HFFc6 (cell line): ENCODE data around the gene CTNNA2. TPM values are rescaled to one million over a fixed set of nuclear protein-coding genes. Genes with fewer than 3 reads are reported as not detected.

Experiments used
- DNase-seq: peaks from one replicate; pipeline ENCODE4 v3.0.0-alpha.2; 2018
- H3K27ac Mint-ChIP-seq: 2 replicates; pipeline ENCODE4 v1.8.0; 2020; ENCODE audit warnings: mild to moderate bottlenecking, mixed read lengths
- H3K27me3 Mint-ChIP-seq: 2 replicates; pipeline ENCODE4 v1.8.0; 2021; ENCODE audit warnings: mild to moderate bottlenecking, moderate library complexity, mixed read lengths; ENCODE audit not compliant: insufficient read depth
- H3K36me3 Mint-ChIP-seq: 2 replicates; pipeline ENCODE4 v1.8.0; 2021; ENCODE audit warnings: low read depth, mixed read lengths
- H3K4me1 Mint-ChIP-seq: 2 replicates; pipeline ENCODE4 v1.8.0; 2020; ENCODE audit warnings: low read depth, mixed read lengths
- H3K4me3 Mint-ChIP-seq: 2 replicates; pipeline ENCODE4 v1.8.0; 2020; ENCODE audit warnings: mild to moderate bottlenecking, moderate library complexity, mixed read lengths
- H3K9me3 Mint-ChIP-seq: 2 replicates; pipeline ENCODE4 v1.8.0; 2020; ENCODE audit warnings: mild to moderate bottlenecking, mixed read lengths
- total RNA-seq, 6 experiments: library from RNA; stranded (reverse); fragmentation: NEBNext Ultra II Directional; extraction: Animal tissue kit (Norgen Biotek cat#: 25700); gene quantifications; 2 replicates in 1 of 6; 3 replicates in 5 of 6; pipeline ENCODE4 v1.2.3, GENCODE V29; 2021
- TF ChIP-seq, protein P1 (sequence below): fragments of 200-600 bp; sonication (generic); IDR thresholded peaks from 2 replicates; pipeline ENCODE4 v1.5.0; 2021; ENCODE audit warnings: antibody characterized with exemption, mild to moderate bottlenecking

Gene CTNNA2
- total RNA-seq, 6 experiments from 2014 or later, result not detected

GRCh38 chr2:79622508-79622907 lies 109.7 kb downstream of the CTNNA2 start:
- Mint-ChIP-seq H3K36me3 (no peaks in the 10 kb centered on the region), H3K27ac (no peak overlapping the region), H3K9me3 (no peaks in the 10 kb centered on the region; the same call in 1 of the 2 replicates), H3K4me3 (no peak overlapping the region), H3K4me1 (no peaks in the 10 kb centered on the region), H3K27me3 (peaks cover 2% of the 10 kb centered on the region; the same call in 1 of the 2 replicates)
- DNase-seq, result no peak
- TF ChIP-seq, protein P1, sequence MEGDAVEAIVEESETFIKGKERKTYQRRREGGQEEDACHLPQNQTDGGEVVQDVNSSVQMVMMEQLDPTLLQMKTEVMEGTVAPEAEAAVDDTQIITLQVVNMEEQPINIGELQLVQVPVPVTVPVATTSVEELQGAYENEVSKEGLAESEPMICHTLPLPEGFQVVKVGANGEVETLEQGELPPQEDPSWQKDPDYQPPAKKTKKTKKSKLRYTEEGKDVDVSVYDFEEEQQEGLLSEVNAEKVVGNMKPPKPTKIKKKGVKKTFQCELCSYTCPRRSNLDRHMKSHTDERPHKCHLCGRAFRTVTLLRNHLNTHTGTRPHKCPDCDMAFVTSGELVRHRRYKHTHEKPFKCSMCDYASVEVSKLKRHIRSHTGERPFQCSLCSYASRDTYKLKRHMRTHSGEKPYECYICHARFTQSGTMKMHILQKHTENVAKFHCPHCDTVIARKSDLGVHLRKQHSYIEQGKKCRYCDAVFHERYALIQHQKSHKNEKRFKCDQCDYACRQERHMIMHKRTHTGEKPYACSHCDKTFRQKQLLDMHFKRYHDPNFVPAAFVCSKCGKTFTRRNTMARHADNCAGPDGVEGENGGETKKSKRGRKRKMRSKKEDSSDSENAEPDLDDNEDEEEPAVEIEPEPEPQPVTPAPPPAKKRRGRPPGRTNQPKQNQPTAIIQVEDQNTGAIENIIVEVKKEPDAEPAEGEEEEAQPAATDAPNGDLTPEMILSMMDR, result no peak

- Mint-ChIP-seq H3K36me3 (no peaks in the 10 kb centered on the region), H3K27me3 (peaks cover 2% of the 10 kb centered on the region; the same call in 1 of the 2 replicates), H3K9me3 (no peaks in the 10 kb centered on the region), H3K4me3 (no peak overlapping the region), H3K27ac (no peak overlapping the region), H3K4me1 (no peaks in the 10 kb centered on the region; the same call in 1 of the 2 replicates)
- no peak for DNase-seq
- TF ChIP-seq, protein P1, result no peak
Measured at GRCh38 chr2:79627237-79627636, 114.4 kb downstream of the CTNNA2 start.

GRCh38 chr2:79630060-79630459 lies 117.2 kb downstream of the CTNNA2 start:
- no peaks in the 10 kb centered on the region; the same call in 1 of the 2 replicates for H3K27me3 Mint-ChIP-seq
- no peaks in the 10 kb centered on the region; the same call in 1 of the 2 replicates for H3K9me3 Mint-ChIP-seq
- H3K27ac Mint-ChIP-seq, result no peak overlapping the region
- no peaks in the 10 kb centered on the region; the same call in 1 of the 2 replicates for H3K4me1 Mint-ChIP-seq
- no peak overlapping the region for H3K4me3 Mint-ChIP-seq
- TF ChIP-seq, protein P1, result no peak
- H3K36me3 Mint-ChIP-seq, result no peaks in the 10 kb centered on the region
- peak; percentile 2 for DNase-seq

- Mint-ChIP-seq H3K27me3 (no peaks in the 10 kb centered on the region), H3K27ac (no peak overlapping the region), H3K4me1 (no peaks in the 10 kb centered on the region; the same call in 1 of the 2 replicates), H3K4me3 (no peak overlapping the region), H3K9me3 (no peaks in the 10 kb centered on the region; the same call in 1 of the 2 replicates), H3K36me3 (no peaks in the 10 kb centered on the region)
- no peak for DNase-seq
- TF ChIP-seq, protein P1, result no peak
Measured at GRCh38 chr2:79630972-79631557, 118.2 kb downstream of the CTNNA2 start.

DNA sequence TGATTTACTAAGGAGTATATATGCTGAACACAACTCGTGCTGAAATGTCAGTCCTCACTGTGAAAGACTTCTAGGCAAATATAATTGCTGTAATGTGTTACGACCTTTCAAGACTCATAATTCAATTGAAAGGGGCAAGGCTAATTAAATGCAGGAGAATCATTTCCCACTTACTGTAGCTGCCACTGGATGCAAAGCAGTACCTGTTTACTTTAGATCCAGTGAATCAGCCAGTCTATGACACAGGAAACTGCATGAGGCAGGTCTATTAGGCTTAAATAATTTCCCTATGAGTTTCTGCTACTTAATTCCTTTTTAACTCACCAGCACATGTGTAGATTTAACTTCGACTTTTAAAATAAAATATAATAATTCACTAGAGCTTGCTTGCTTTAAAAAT lies 125.6 kb downstream of the CTNNA2 start:
- Mint-ChIP-seq H3K4me1 (no peaks in the 10 kb centered on the region), H3K27me3 (no peaks in the 10 kb centered on the region), H3K36me3 (no peaks in the 10 kb centered on the region), H3K27ac (no peak overlapping the region), H3K9me3 (peaks cover 4% of the 10 kb centered on the region; the same call in 1 of the 2 replicates), H3K4me3 (no peak overlapping the region)
- TF ChIP-seq, protein P1, result no peak
- no peak for DNase-seq
